ENCODE data around the gene POU3F2.

GRCh38 chr6:98834060-98835031 is at the start of gene POU3F2:
- TF ChIP-seq CTCF (IDR thresholded peaks at IDR 0.05) (no peak), POLR2A (IDR thresholded peaks at IDR 0.05) (no peak)
